ENCODE data around the gene FURIN.
A peak's percentile ranks its signal among the peaks of the same experiment; 100 is the strongest.

The FURIN gene

DNA sequence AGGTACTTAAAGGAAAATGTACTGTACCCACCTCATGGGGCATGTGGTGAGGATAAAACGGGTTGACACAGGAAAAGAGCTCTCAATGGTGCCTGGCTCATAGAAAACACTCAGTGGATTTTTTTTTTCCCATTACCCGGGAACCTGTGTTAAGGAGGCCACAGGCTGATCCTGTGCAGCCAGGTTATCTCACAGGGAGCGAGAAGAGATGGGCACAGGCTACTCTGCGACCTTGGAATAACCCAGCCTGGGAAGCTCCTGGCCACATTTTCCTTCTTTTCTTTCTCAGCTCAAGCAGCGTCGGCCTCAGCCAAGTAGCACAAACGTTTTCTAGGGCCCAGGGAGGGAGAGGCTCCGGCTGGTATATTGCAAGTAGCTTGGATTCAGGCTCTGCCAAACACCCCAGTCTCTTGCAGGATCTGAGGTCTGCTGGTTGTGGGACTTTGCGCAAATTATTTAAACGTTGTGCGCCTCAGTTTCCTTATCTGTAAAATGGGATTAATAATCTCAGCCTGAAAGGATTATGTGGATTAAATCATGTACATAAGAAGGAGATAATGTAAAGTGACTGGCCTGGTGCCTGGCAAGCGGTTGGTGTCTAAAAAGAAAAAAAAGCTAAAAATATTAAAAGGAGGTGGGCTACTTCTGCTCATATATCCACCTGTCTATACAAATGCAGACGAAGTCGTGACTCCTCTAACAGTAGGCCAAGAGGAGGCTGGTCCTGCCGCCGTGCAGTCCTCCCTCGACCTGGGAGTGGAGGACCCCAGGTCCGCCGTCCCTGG lies 2.2 kb downstream of the FURIN start:
- peaks cover 14% of the 10 kb centered on the region for H3K27me3 Mint-ChIP-seq (ENCODE audit: low read depth)
- peaks cover 47% of the 10 kb centered on the region for H3K4me1 Mint-ChIP-seq
- H3K9me3 Mint-ChIP-seq: no peaks in the 10 kb centered on the region
- no peak for TF ChIP-seq CTCF (IDR thresholded peaks at IDR 0.05; ENCODE audit: unreplicated experiment in 3 of 3)
- no peaks in the 10 kb centered on the region for H3K36me3 Mint-ChIP-seq (ENCODE audit: low read depth)
- H3K4me3 Mint-ChIP-seq: peak overlapping the region; percentile 84 to 93 (median 91)
- peak overlapping the region; percentile 84 to 96 (median 96) for H3K27ac Mint-ChIP-seq

DNA sequence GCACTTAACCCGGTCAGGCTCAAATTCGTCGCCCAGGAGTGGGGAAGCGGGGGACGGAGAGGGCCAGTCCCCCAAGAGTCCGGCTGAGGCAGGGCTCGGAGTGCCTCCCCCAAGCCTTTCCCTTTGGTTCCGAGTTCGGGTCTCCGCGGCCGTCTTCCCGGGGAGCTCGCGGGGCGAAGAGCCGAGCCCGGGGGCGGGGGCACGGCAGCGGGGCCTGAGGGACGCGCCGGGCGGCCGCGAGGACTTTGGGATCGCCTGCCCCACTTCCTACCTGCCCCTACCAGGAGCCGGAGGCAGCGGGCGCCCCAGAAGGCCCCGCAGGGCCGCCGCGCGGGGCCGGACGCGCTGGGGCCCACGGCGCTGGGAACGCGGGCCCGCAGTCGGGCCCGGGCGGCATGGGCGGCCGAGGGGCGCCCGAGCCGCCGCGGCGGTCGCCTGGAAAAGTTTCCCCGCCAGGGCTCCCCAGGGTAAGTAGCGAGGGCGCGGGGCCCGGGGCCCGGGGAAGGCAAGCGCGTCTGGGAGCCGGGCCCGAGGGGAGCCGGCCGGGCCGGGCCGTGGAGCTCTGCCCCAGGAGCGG lies 2.8 kb downstream of the FURIN start:
- Mint-ChIP-seq H3K27ac (peak overlapping the region; percentile 84 to 96 (median 96)), H3K4me3 (peak overlapping the region; percentile 84 to 93 (median 91)), H3K27me3 (ENCODE audit: low read depth) (peaks cover 7% of the 10 kb centered on the region), H3K9me3 (no peaks in the 10 kb centered on the region), H3K4me1 (peaks cover 47% of the 10 kb centered on the region), H3K36me3 (ENCODE audit: low read depth) (no peaks in the 10 kb centered on the region)
- no peak for TF ChIP-seq CTCF (IDR thresholded peaks at IDR 0.05; ENCODE audit: unreplicated experiment in 3 of 3)

DNA sequence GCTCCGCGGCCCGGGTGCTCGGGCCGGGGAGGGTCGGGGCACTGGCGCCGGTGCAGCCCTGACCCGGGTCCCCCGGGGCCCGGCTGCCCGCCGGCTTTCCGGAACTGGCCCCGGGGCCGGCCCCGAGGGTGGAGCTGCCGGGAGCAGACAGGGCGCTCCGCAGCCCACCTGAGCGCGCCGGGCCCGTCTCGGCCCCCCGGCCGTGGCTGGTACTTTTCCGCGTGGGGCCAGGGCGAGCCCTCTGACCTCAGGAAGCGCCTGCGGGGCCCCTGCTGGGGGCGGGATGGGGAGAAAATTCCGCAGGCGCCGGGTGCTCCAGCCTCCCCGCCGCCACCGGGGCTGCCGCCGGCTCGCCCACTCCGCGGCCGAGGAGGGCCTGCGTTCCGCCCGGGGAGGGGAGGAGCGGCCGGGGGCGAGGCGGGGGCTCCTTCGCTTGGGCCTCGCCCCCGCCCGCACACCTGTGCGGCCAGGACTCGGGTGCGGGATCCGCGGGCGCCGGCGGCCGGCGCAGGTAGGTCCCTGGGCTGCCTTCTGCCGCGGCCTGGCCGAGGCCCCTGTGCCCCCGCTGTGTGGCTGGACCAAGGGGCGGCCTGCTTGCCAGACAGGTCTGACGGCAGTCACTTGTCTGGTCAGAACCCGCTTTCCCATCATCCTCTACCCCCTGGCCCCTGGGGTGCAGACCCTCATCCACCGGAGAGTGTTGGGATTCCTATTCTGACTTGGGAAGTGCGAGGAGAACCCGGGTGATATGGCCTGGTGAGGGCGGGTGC lies 3.5 kb downstream of the FURIN start:
- Mint-ChIP-seq H3K9me3 (no peaks in the 10 kb centered on the region), H3K36me3 (ENCODE audit: low read depth) (peaks cover 4% of the 10 kb centered on the region), H3K27ac (peak overlapping the region; percentile 77 to 89 (median 85)), H3K4me3 (peak overlapping the region; percentile 82 to 90 (median 89)), H3K4me1 (peaks cover 47% of the 10 kb centered on the region), H3K27me3 (ENCODE audit: low read depth) (peaks cover 5% of the 10 kb centered on the region)
- TF ChIP-seq CTCF (IDR thresholded peaks at IDR 0.05; ENCODE audit: unreplicated experiment in 3 of 3): no peak

DNA sequence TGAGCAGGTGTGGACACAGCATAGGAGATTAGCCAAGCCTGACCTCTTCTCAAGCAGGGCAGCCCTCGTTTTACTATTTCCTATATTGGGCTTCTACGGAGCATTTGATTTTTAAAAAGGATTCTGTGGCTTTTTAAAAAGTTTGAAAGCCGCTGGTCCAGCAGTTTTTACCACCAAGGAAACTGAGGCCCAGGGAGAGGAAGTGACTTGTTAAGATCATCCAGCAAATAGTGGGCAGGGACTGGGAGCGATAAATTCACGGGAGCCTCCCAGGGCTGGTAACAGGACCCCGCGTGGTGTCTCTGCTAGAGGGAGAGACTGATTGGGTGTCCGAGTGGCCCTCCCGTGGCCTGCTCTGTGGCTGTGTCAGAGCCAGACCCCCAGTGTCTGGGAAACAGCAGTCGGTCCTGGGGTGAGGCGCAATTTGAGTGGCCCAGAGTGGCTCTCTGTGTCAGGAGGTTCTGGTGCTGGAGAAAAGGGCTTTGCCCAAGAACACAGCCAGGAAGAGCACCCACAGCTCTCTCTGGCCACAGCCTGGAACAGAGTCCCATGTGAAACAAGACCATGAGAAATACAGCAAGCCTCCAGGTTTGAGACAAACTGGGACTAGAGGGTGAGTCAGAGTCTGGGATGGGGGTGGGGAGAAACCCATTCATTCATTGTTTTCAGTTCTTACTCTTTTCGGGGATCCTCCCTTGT lies 4.2 kb downstream of the FURIN start:
- peak overlapping the region; percentile 77 to 89 (median 85) for H3K27ac Mint-ChIP-seq
- peak overlapping the region; percentile 82 to 90 (median 89) for H3K4me3 Mint-ChIP-seq
- H3K9me3 Mint-ChIP-seq: no peaks in the 10 kb centered on the region
- peaks cover 12% of the 10 kb centered on the region for H3K36me3 Mint-ChIP-seq (ENCODE audit: low read depth)
- TF ChIP-seq CTCF (IDR thresholded peaks at IDR 0.05; ENCODE audit: unreplicated experiment in 3 of 3): no peak
- H3K4me1 Mint-ChIP-seq: peaks cover 47% of the 10 kb centered on the region
- peaks cover 5% of the 10 kb centered on the region for H3K27me3 Mint-ChIP-seq (ENCODE audit: low read depth)

DNA sequence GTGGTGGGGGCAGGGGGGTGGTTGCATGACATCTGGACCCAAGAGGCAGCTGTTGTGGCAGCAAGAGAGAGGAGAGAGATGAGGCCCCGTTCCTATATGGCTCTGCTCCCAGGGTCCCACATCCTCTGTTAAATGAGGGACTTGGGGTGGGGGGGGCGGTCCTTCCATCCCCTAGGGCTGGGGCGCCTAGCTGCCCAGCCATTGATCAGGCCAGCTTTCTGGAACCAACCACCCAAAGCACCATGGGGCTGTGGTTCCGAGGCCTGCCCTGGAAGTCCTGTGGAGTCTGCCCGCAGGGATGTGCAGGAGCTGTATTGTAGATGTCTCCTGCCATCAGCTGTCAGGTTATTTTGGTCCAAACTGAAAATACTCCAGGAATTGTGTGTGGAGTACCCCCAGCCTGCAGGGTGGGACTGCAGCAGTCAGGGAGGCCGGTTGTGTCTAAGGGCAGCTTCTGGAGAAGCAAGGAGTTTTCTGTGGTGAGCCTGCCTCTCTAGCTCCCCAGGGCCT lies 5.2 kb downstream of the FURIN start:
- H3K4me3 Mint-ChIP-seq: peak overlapping the region; percentile 82 to 90 (median 89)
- no peaks in the 10 kb centered on the region for H3K27me3 Mint-ChIP-seq (ENCODE audit: low read depth)
- peak overlapping the region; percentile 75 to 89 (median 77) for H3K27ac Mint-ChIP-seq
- H3K4me1 Mint-ChIP-seq: peaks cover 40% of the 10 kb centered on the region
- no peak for TF ChIP-seq CTCF (IDR thresholded peaks at IDR 0.05; ENCODE audit: unreplicated experiment in 3 of 3)
- H3K9me3 Mint-ChIP-seq: no peaks in the 10 kb centered on the region
- peaks cover 18% of the 10 kb centered on the region for H3K36me3 Mint-ChIP-seq (ENCODE audit: low read depth)

All from nephron (organoid).